ENCODE measurements around the gene SUSD4.

GRCh38 chr1:223260712-223261111, 103.3 kb downstream of the SUSD4 start:
- TF ChIP-seq GATA3 (IDR thresholded peaks at IDR 0.05; ENCODE audit: low read depth, low read length) (no peak), GATA2 (IDR thresholded peaks at IDR 0.05; ENCODE audit: low read depth, low read length) (no peak)
